NCI-H1105 treated with DMSO at 0.1 percent for 48 hours (cell line): Measurements from ENCODE around the gene MEAF6.
"Not testable (repeated sequence)": the region's sequence is repeated elsewhere in the genome, so short reads cannot be mapped to it uniquely, and the experiment has no call there.

Source experiments
- DNase-seq: peaks from one replicate; lab custom pipeline; 2025; lab: John Stamatoyannopoulos, UW

The MEAF6 gene

GRCh38 chr1:37532418-37533156 lies 18.0 kb upstream of the MEAF6 start:
- DNase-seq = not testable (repeated sequence)

DNA sequence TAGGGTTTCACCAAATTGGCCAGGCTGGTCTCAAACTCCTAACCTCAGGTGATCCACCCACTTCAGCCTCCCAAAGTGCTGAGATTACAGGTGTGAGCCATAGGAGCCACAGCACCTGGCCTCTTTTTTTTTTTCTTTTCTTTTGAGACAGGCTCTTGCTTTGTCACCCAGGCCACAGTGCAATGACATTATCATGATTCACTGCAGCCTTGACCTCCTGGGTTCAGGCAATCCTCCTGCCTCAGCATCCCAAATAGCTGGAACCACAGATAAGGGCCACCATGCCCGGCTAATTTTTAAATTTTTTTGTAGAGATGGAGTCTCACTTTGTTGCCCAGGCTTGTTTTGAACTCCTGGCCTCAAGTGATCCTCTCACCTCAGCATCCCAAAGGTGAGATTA lies 15.3 kb upstream of the MEAF6 start:
- not testable (repeated sequence) for DNase-seq

DNA sequence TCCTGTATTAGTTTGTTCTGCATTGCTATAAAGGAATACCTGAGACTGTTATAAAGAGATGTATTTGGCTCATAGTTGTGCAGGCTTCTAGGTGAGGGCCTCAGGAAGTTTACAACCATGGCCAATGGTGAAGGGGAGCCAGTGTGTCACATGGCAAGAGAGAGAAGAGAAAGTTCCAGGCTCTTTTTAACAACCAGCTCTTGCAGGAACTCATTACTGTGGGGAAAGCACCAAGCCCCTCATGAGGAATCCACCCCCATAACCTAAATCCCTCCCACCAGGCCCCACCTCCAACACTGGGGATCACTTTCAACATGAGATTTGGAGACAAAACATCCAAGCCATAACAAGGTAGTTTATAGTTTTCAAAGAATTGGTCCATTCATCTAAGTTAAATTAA lies 5.0 kb upstream of the MEAF6 start:
- no peak for DNase-seq

DNA sequence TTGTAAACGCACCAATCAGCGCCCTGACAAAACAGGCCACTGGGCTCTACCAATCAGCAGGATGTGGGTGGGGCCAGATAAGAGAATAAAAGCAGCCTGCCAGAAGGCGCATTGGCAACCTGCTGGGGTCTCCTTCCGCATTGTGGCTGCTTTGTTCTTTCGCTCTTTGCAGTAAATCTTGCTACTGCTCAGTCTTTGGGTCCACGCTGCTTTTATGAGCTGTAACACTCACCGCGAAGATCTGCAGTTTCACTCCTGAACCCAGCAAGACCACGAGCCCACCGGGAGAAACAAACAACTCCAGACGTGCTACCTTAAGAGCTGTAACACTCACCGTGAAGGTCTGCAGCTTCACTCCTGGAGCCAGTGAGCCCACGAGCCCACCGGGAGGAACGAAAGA lies 4.4 kb upstream of the MEAF6 start:
- not testable (repeated sequence) for DNase-seq

DNA sequence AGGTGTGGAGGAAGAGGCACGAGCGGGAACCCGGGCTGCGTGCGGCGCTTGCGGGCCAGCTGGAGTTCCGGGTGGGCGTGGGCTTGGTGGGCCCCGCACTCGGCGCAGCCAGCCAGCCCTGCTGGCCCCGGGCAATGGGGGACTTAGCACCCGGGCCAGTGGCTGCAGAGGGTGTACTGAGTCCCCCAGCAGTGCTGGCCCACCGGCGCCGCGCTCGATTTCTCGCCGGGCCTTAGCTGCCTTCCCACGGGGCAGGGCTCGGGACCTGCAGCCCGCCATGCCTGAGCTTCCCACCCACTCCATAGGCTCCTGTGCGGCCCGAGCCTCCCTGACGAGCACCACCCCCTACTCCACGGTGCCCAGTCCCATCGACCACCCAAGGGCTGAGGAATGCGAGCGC lies 3.7 kb upstream of the MEAF6 start:
- not testable (repeated sequence) for DNase-seq

GRCh38 chr1:37517569-37517968 lies 3.0 kb upstream of the MEAF6 start:
- no peak for DNase-seq

- no peak for DNase-seq
Observed at GRCh38 chr1:37515185-37516034, 844 bp upstream of the MEAF6 start.

DNA sequence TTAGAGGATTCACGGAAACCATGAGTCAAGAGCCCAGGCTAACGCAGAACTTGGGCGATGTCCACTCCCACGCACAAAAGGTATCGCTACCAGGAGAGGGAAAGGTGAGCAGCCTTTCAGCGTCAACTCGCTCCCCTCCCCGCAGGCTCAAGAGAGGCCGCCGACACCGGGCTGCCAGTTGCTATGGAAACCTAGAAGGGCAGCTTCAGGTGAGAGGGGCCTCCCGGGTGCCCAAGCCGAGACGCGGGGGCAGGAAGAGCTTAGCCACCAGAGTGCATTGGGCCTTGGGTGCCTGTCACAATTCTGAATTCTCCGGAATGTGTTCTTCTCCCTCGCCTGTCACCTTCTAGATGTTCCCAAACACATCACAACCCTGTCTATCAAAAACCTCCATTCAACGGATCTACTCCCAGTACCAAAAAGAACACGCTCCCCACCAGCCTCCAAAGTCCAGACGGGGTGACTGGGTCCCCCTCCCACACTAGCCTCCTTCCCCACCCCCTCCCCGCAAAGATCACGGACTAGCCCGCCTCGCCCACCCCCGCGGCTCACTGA lies 694 bp downstream of the MEAF6 start:
- peak; percentile 82 for DNase-seq

DNA sequence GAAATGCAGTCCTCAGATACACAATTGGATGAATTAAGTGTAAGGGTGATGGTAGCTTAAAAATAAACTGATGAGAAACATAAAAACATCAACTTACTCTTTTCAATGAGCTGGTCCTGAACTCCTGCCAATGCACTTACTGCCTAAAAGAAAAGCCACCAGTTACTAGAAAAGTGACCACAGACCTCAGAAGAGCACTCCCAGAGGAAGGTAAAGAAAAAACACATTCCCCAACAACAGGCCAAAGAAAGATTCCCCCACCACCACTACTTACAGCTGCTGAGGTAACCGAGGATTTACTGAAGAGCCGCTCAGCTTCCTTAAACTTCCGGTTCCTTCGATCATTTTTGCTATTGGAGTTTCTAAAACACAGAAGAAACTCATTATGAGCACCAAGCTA lies 5.4 kb downstream of the MEAF6 start:
- no peak for DNase-seq

GRCh38 chr1:37506740-37507139 lies 7.8 kb downstream of the MEAF6 start:
- DNase-seq = no peak

- not testable (repeated sequence) for DNase-seq
Observed at GRCh38 chr1:37502791-37503190, 11.8 kb downstream of the MEAF6 start.

DNA sequence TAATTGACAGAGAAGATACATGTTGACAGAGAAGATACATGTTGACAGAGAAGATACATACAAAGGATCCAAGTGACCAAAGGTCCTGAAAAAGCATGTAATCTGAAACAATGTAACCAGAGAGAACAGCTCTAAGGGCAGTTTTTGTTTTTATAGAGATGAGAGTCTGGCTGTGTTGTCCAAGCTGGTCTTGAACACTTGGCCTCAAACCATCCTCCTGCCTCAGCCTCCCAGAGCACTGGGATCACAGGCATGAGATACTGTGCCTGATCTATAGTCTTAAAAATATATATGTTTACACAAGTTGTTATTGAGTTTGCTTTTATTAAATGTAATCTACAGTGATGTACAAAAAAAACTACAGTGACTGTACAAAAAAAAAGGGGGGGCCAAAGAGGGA lies 12.5 kb downstream of the MEAF6 start:
- no peak for DNase-seq

DNA sequence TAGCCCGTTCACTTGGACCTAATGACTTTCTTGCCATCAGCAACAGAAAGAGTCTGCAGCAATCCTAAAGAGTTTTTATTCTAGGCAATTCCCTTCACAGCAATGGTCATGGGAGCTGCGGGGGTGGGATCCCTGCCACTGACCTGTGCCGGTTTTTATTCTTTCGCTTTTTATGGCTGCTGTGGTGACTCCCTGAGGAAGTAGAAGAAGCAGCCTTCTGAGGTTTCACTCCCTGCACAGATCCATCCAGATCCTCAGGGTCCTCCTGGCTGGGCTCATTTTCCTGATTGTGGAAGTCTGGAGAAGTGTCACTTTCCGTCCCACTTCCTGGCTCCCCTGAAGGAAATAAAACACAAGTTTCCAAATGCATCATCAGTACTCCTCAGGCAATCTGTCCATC lies 12.9 kb downstream of the MEAF6 start:
- DNase-seq = no peak

GRCh38 chr1:37498872-37499617 lies 15.5 kb downstream of the MEAF6 start:
- DNase-seq = peak; percentile 62

DNA sequence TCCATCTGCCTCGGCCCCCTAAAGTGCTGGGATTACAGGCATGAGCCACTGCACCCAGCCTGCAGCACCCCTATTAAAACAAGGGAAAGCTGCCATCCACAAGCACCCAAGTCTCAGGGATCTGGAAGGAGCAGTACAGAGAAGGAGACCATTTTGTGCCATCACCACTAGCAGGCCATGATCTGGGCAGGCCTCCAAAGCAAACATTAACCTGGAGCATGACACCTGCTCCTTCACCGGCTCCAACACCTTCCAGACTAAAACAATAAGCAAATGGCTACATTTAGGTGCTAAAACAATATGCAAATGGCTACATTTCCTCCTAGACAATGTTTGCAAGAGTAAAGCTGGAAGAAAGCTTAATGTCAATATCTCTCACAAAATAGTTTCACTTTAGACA lies 16.7 kb downstream of the MEAF6 start:
- peak; percentile 95 for DNase-seq

DNA sequence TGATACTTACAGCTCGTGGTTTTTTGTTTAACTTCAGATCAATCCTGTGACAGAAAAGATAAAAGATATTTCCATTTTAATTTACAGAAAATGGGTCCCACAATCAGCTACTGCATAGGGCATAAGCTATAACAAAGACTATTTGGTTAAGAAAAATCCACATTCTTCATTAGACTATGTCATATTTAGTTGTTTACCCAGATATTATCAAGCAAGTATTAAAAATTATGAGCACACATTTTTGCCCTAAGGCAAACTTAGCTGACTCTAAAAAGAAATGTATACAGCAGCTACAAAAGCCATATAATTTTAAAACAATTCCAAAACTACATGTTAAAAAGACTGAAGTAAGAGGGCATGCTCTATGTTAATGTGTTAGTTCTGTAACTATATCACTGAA lies 18.7 kb downstream of the MEAF6 start:
- DNase-seq = no peak

DNA sequence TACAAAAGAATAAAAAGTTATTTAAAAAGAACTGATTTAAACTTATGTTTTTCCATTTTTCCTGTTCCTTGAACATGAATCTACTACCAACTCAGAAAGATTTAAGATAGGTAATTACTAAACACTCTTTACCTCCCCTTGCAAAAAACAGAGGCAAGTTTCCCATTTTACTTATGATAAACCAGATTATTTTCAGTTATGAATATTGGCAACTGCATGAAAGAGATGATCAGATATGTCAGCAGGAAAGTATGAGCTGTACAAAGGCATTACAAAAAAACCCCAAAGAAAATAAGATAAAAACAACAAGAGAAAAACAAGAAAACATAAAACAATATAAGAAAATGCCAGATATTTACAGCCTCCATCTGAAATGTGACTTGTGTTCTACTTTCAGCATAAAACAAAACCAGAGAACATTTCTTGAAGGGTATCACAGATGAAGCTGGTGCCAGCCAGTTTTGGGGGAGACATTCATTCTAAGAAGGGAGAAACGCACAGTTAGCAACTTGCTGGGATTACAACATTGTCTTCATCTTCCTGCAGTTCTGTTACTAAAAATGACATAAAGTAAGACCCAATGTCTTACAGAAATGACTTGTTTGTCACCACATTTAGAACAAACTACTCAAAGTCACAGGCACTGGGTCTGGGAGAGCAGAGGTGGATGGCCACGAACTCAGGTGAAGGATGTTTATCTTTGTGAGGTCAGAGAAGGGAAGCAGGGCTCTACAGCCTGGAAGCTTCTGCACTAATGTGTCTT lies 21.0 kb downstream of the MEAF6 start:
- DNase-seq = no peak

GRCh38 chr1:37487619-37487984 lies 27.0 kb downstream of the MEAF6 start:
- no peak for DNase-seq

DNA sequence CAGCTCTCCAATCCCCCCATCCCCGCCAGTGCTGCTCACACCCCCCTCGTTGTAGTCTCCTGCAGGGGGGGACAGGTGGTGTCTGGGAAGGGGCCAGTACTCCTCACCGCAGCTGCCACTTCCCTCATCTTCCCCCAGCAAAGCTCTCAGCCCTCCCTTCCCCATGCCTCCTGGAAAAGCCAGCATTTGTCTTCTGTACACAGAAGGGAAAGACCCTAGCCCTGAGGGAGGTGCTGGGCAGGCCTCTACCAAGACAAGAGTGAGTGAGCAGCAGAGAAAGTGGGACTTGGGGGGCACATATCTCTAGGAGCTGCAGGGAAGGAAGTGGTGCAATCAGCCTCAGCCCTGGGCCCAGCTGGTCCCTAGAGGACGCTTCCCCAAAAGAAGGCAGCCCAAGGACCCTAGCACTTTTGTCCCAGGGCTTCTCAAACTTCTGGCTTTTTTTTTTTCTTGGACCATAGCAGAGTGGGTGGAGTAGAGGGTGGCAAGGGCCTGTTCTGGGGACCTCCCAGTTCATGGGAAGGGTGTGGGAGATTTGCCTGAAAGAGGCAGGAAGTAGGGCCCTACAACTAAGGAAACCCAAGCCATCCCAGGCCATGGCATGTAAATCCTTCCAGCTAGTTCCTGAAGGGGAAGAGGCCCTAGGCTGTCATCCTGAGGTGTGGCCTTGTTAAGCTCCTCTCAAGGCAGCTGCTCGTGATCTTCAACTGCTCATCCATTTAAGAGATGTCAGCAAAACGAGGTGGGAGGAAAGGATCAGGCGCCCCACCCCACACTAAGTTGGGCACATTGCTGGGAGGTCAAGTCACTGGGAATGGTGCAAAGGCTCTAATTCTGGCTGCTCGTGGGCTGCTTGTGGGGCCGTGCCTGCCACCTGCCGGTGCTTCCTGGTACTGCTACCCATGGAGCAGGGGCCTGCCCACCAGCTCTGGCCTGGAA lies 27.6 kb downstream of the MEAF6 start:
- peak; percentile 35 for DNase-seq

DNA sequence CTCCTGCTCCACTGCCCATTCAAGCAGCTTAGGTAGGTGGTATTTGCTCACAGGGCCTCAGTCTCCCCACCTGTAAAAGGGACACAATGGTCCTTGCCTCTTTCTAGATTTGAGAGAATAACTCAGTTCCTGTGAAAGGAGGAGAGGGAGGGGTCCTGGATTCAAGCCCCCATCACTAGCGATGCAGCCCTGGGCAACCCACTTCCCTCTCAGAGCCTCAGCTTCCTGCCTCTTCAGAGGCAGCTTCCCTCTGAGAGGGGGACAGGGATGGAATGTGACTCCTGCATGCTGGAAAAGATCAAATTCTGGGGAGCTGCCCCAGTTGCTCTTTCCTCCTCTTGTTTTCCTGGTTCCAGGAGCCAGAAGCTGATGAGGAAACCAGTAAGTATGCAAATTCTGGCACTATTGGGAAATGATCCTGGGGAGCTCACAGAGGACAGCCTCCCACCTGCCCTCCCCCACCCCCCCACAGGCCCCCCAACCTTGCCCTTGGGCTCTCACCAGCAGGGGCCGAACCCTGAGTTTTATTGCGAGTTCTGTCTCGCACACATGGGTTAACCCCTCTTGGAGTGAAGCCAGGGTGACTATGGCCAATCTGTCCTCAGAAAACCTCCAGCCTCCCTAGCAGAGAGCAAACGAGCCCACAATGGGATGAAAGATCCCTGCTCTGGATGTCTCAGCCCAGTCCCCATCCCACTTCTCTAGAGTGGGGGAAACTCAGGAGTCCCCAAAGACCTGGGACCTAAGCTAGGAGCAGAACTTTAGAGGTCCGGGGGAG lies 28.5 kb downstream of the MEAF6 start:
- no peak for DNase-seq
